ENCODE measurements around the gene NFIA.

The NFIA gene

DNA sequence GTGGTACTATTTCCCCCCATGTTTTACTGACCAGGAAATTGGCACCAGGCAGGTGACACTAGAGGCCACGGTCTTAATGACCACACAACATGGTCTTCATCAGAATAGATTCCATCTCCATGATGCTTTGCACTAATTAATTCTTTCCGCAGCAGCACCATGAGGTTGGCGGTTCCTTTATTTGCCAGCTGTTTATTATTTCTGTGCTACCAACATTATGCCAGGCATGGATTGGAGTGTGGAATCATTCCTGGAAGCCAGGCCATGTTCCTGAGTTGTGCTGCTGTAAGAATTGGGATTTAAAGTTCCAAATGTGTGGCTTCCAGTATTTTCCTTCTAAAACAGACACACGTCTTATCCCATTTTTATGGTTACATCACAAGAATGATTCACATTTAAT lies 107.8 kb downstream of the NFIA start:
- TF ChIP-seq, protein P1, sequence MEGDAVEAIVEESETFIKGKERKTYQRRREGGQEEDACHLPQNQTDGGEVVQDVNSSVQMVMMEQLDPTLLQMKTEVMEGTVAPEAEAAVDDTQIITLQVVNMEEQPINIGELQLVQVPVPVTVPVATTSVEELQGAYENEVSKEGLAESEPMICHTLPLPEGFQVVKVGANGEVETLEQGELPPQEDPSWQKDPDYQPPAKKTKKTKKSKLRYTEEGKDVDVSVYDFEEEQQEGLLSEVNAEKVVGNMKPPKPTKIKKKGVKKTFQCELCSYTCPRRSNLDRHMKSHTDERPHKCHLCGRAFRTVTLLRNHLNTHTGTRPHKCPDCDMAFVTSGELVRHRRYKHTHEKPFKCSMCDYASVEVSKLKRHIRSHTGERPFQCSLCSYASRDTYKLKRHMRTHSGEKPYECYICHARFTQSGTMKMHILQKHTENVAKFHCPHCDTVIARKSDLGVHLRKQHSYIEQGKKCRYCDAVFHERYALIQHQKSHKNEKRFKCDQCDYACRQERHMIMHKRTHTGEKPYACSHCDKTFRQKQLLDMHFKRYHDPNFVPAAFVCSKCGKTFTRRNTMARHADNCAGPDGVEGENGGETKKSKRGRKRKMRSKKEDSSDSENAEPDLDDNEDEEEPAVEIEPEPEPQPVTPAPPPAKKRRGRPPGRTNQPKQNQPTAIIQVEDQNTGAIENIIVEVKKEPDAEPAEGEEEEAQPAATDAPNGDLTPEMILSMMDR (IDR thresholded peaks at IDR 0.05; ENCODE audit: low read depth, low read length, missing control alignments): no peak
- Histone ChIP-seq H3K36me3 (replicated peaks) (no peaks in the 10 kb centered on the region), H3K4me3 (ENCODE audit: low read depth, low read length) (no peak overlapping the region), H3K27ac (no peak overlapping the region), H3K27me3 (replicated peaks) (no peaks in the 10 kb centered on the region)
- no peak for DNase-seq
- in situ Hi-C loops (cut with HindIII; ENCODE audit: low pct_ligation_motif_present, low sequenced_read_pairs): no loop called here

- Histone ChIP-seq H3K4me3 (ENCODE audit: low read depth, low read length) (no peak overlapping the region), H3K27ac (no peak overlapping the region), H3K27me3 (replicated peaks) (no peaks in the 10 kb centered on the region), H3K36me3 (replicated peaks) (no peaks in the 10 kb centered on the region)
- no peak for DNase-seq
- in situ Hi-C loops (cut with HindIII; ENCODE audit: low pct_ligation_motif_present, low sequenced_read_pairs): no loop called here
- TF ChIP-seq, protein P1 (IDR thresholded peaks at IDR 0.05; ENCODE audit: low read depth, low read length, missing control alignments): no peak
Observed at GRCh38 chr1:61190618-61191432, 108.5 kb downstream of the NFIA start.

DNA sequence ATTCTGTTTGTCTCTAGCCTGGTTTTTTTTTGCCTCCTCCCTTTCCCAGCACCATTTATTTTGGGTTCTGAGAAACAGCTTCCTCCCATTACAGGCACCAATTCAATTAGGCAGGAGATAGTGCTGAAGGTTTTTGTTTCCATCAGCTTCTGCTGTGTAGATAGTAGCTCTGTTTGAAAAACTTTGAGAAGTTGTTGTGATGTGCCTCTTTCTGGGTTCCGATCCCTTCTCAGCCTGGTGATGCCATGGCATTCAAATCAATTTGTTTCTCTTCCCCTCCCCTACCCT lies 109.0 kb downstream of the NFIA start:
- in situ Hi-C loops (cut with HindIII; ENCODE audit: low pct_ligation_motif_present, low sequenced_read_pairs): no loop called here
- DNase-seq: no peak
- H3K4me3 ChIP-seq (ENCODE audit: low read depth, low read length): no peak overlapping the region
- no peaks in the 10 kb centered on the region for H3K36me3 ChIP-seq (replicated peaks)
- TF ChIP-seq, protein P1 (IDR thresholded peaks at IDR 0.05; ENCODE audit: low read depth, low read length, missing control alignments): no peak
- no peak overlapping the region for H3K27ac ChIP-seq
- H3K27me3 ChIP-seq (replicated peaks): no peaks in the 10 kb centered on the region

DNA sequence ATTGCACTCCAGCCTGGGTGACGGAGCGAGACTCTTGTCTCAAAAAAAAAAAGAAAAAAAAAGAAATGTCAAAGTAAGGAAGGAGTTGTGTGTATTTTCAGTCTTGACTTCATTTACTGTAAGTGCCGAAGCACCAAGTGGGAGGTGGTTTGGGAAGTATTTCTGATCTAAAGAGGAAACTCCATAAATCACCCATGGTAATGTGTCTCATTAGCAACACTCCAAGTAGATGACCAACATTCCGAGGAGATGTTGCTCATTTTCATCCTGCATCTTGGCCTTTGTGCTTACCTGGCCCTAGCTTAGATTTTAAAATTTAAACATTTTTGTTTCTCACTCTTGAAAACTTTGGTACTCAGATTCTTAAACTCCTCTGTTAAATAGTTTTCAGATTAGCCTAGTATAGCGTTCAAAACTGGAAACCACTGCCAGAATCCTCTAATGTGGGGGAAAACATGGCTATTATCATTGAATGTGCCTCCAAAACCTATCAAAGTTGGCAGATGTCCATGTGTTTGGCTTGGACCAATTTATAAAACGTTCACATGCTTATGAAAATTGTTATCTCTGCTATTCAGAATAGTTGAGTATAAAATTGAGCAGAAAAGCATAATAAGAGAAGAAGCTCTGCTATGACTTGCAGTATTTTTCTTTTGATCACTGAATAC lies 110.4 kb downstream of the NFIA start:
- no peak overlapping the region for H3K4me3 ChIP-seq (ENCODE audit: low read depth, low read length)
- no peak overlapping the region for H3K27ac ChIP-seq
- no peaks in the 10 kb centered on the region for H3K36me3 ChIP-seq (replicated peaks)
- in situ Hi-C loops (cut with HindIII; ENCODE audit: low pct_ligation_motif_present, low sequenced_read_pairs): no loop called here
- DNase-seq: no peak
- no peaks in the 10 kb centered on the region for H3K27me3 ChIP-seq (replicated peaks)
- TF ChIP-seq, protein P1 (IDR thresholded peaks at IDR 0.05; ENCODE audit: low read depth, low read length, missing control alignments): no peak

DNA sequence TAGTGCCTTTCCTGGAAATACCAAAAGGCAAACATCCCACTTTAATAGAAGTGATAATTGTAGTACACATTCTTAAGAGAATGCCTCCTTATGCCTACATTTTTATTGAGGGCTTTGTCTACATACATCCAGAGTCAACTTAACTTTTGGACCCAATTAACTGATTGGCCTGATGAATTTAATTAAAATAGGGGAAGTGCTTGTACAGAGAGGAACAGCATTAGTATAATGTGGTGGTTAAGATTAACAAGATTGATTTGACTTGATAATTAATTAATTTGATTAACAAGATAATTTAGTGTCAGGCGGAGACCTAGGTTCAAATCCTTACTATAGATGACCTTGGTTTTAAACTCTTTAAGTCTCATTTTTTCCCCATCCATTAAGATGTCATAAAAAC lies 111.4 kb downstream of the NFIA start:
- TF ChIP-seq, protein P1 (IDR thresholded peaks at IDR 0.05; ENCODE audit: low read depth, low read length, missing control alignments): no peak
- Histone ChIP-seq H3K4me3 (ENCODE audit: low read depth, low read length) (no peak overlapping the region), H3K27me3 (replicated peaks) (no peaks in the 10 kb centered on the region), H3K27ac (no peak overlapping the region), H3K36me3 (replicated peaks) (no peaks in the 10 kb centered on the region)
- DNase-seq: no peak
- in situ Hi-C loops (cut with HindIII; ENCODE audit: low pct_ligation_motif_present, low sequenced_read_pairs): no loop called here
